A673 (cell line): ENCODE results near the gene TUFM.

Experiments used
- CTCF ChIP-seq: fragments of 300-800, 200-600 bp; sonication (generic); conservative IDR thresholded peaks from 2 replicates; pipeline ENCODE4 v1.5.1; 2017; ENCODE audit warnings: low read depth, mild to moderate bottlenecking, antibody characterized with exemption, low read length, moderate library complexity, mixed read lengths
- EZH2 ChIP-seq: fragments of 200-600 bp; sonication (generic); IDR thresholded peaks from 2 replicates; pipeline ENCODE4 v1.6.1; 2017; ENCODE audit warnings: borderline replicate concordance, low read depth, mild to moderate bottlenecking, mixed read lengths, antibody characterized with exemption, low read length; ENCODE audit not compliant: poor library complexity, severe bottlenecking

DNA sequence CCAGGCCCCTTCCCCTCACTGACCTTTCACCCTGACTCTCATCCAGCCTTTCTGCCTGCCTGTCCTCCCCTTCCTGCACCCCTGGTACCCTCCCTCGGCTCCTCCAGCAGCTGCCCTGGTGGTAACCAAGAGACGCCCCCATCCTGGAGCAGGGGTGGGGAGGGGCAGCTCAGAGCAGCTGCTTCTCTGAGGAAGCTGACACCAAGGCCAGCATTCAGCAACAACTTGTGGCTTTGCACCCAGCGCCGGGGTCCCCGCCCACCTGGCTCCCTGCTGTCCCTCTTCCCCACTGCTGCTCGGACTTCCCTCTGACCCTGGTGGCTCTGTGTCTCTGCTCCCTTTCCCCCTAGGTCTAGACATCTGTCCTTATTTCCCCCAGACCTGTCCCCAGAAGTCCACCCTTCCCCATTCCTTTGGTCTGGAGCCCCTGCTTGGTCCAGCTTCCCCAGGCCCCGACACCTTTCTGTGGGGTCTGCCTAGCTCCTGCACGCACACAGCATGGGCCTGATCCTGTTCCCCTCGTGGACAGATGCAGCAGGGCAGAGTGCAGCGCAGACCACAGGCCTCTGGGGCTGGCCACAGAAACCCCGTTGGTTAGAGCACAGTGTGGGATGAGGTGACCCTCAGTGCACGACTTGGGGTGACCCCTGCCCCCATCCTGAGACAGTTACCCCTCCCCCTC, 31.0 kb upstream of the TUFM start:
- TF ChIP-seq CTCF (no peak), EZH2 (no peak)
